Skeletal muscle satellite cell (primary cell): ENCODE measurements around the gene SRCIN1.

Experiments
- H3K27me3 ChIP-seq: 2 replicates; pipeline ENCODE4 v1.7.0; 2013; ENCODE audit warnings: low read length; ENCODE audit not compliant: control insufficient read depth, insufficient read depth
- H3K36me3 ChIP-seq: 2 replicates; pipeline ENCODE4 v1.7.0; 2013; ENCODE audit warnings: mild to moderate bottlenecking, control low read depth, low read length; ENCODE audit not compliant: insufficient read depth
- H3K4me1 ChIP-seq: 2 replicates; pipeline ENCODE4 v1.7.0; 2013; ENCODE audit warnings: low read length; ENCODE audit not compliant: control insufficient read depth, insufficient read depth
- H3K4me2 ChIP-seq: 2 replicates; pipeline ENCODE4 v1.7.0; 2013; ENCODE audit warnings: mild to moderate bottlenecking, low read length
- H3K4me3 ChIP-seq: 2 replicates; pipeline ENCODE4 v1.7.0; 2013; ENCODE audit warnings: low read length
- H3K9ac ChIP-seq: 2 replicates; pipeline ENCODE4 v1.7.0; 2013; ENCODE audit warnings: mild to moderate bottlenecking, low read depth, low read length, moderate library complexity
- H3K9me3 ChIP-seq: replicated peaks from 2 replicates; pipeline ENCODE4 v1.7.0; 2013; ENCODE audit warnings: mild to moderate bottlenecking, control low read depth, low read length

Gene SRCIN1

GRCh38 chr17:38585056-38585917, 20.5 kb downstream of the SRCIN1 start:
- peaks cover 74% of the 10 kb centered on the region for H3K27me3 ChIP-seq
- no peaks in the 10 kb centered on the region for H3K36me3 ChIP-seq
- H3K4me1 ChIP-seq = peaks cover 4% of the 10 kb centered on the region
- no peaks in the 10 kb centered on the region for H3K9me3 ChIP-seq
- H3K4me2 ChIP-seq = no peak overlapping the region
- H3K4me3 ChIP-seq = no peak overlapping the region
- no peak overlapping the region for H3K9ac ChIP-seq

GRCh38 chr17:38584350-38584925, 21.3 kb downstream of the SRCIN1 start:
- H3K4me2 ChIP-seq = peak overlapping the region; percentile 50
- H3K9me3 ChIP-seq = no peaks in the 10 kb centered on the region
- no peak overlapping the region for H3K4me3 ChIP-seq
- H3K27me3 ChIP-seq = peaks cover 77% of the 10 kb centered on the region
- peaks cover 9% of the 10 kb centered on the region for H3K4me1 ChIP-seq
- H3K9ac ChIP-seq = no peak overlapping the region
- H3K36me3 ChIP-seq = no peaks in the 10 kb centered on the region

GRCh38 chr17:38583828-38584349, 21.9 kb downstream of the SRCIN1 start:
- Histone ChIP-seq H3K9me3 (no peaks in the 10 kb centered on the region), H3K36me3 (no peaks in the 10 kb centered on the region), H3K4me1 (peaks cover 9% of the 10 kb centered on the region), H3K9ac (no peak overlapping the region), H3K4me2 (peak overlapping the region; percentile 35), H3K4me3 (no peak overlapping the region), H3K27me3 (peaks cover 77% of the 10 kb centered on the region)

- Histone ChIP-seq H3K4me3 (no peak overlapping the region), H3K27me3 (peaks cover 76% of the 10 kb centered on the region), H3K4me2 (no peak overlapping the region), H3K4me1 (peaks cover 9% of the 10 kb centered on the region), H3K9me3 (no peaks in the 10 kb centered on the region), H3K36me3 (no peaks in the 10 kb centered on the region), H3K9ac (no peak overlapping the region)
Measured at GRCh38 chr17:38583176-38583575, 22.6 kb downstream of the SRCIN1 start.

- H3K9ac ChIP-seq = no peak overlapping the region
- no peaks in the 10 kb centered on the region for H3K9me3 ChIP-seq
- H3K4me1 ChIP-seq = peaks cover 9% of the 10 kb centered on the region
- peaks cover 76% of the 10 kb centered on the region for H3K27me3 ChIP-seq
- no peaks in the 10 kb centered on the region for H3K36me3 ChIP-seq
- no peak overlapping the region for H3K4me3 ChIP-seq
- no peak overlapping the region for H3K4me2 ChIP-seq
Measured at GRCh38 chr17:38582069-38582468, 23.7 kb downstream of the SRCIN1 start.

GRCh38 chr17:38579934-38580333, 25.8 kb downstream of the SRCIN1 start:
- Histone ChIP-seq H3K36me3 (no peaks in the 10 kb centered on the region), H3K4me2 (no peak overlapping the region), H3K9me3 (no peaks in the 10 kb centered on the region), H3K4me1 (peaks cover 9% of the 10 kb centered on the region), H3K4me3 (no peak overlapping the region), H3K9ac (no peak overlapping the region), H3K27me3 (peaks cover 76% of the 10 kb centered on the region)

- Histone ChIP-seq H3K9ac (no peak overlapping the region), H3K4me2 (no peak overlapping the region), H3K9me3 (no peaks in the 10 kb centered on the region), H3K27me3 (peaks cover 83% of the 10 kb centered on the region), H3K36me3 (no peaks in the 10 kb centered on the region), H3K4me1 (peaks cover 6% of the 10 kb centered on the region), H3K4me3 (no peak overlapping the region)
Measured at GRCh38 chr17:38579083-38579480, 26.7 kb downstream of the SRCIN1 start.

GRCh38 chr17:38578229-38579082, 27.3 kb downstream of the SRCIN1 start:
- Histone ChIP-seq H3K9ac (no peak overlapping the region), H3K36me3 (no peaks in the 10 kb centered on the region), H3K4me3 (no peak overlapping the region), H3K4me1 (peaks cover 6% of the 10 kb centered on the region), H3K4me2 (peak overlapping the region; percentile 11), H3K27me3 (peaks cover 90% of the 10 kb centered on the region), H3K9me3 (no peaks in the 10 kb centered on the region)

- Histone ChIP-seq H3K36me3 (no peaks in the 10 kb centered on the region), H3K4me3 (no peak overlapping the region), H3K4me2 (no peak overlapping the region), H3K4me1 (peaks cover 6% of the 10 kb centered on the region), H3K9ac (no peak overlapping the region), H3K9me3 (no peaks in the 10 kb centered on the region), H3K27me3 (peaks cover 91% of the 10 kb centered on the region)
Measured at GRCh38 chr17:38577645-38578173, 28.0 kb downstream of the SRCIN1 start.

GRCh38 chr17:38577244-38577643, 28.5 kb downstream of the SRCIN1 start:
- Histone ChIP-seq H3K4me1 (peaks cover 6% of the 10 kb centered on the region), H3K27me3 (peaks cover 87% of the 10 kb centered on the region), H3K9ac (no peak overlapping the region), H3K4me2 (no peak overlapping the region), H3K36me3 (no peaks in the 10 kb centered on the region), H3K9me3 (no peaks in the 10 kb centered on the region), H3K4me3 (no peak overlapping the region)

- peaks cover 91% of the 10 kb centered on the region for H3K27me3 ChIP-seq
Measured at GRCh38 chr17:38575781-38576180, 30.0 kb downstream of the SRCIN1 start.

More at GRCh38 chr17:38575781-38576180, 30.0 kb downstream of the SRCIN1 start:
- no peak overlapping the region for H3K4me3 ChIP-seq
- no peak overlapping the region for H3K4me2 ChIP-seq
- no peak overlapping the region for H3K9ac ChIP-seq
- peaks cover 6% of the 10 kb centered on the region for H3K4me1 ChIP-seq
- H3K9me3 ChIP-seq = no peaks in the 10 kb centered on the region
- H3K36me3 ChIP-seq = no peaks in the 10 kb centered on the region
